Endothelial cell of umbilical vein (primary cell): Measurements from ENCODE around the gene HYOU1. TPM values are rescaled to one million over a fixed set of nuclear protein-coding genes. Genes with fewer than 3 reads are reported as not detected.

Source experiments
- BruUV-seq: library from RNA; stranded (reverse); fragments of 400-500 nt; replicated peaks from 2 replicates; lab custom pipeline; 2021; lab: Mats Ljungman, UMichigan
- CTCF ChIA-PET: fragments of 300-600, 350-600 bp; sonication (Branson Sonifier 250); formaldehyde crosslinking; loops from one replicate; lab custom pipeline; 2021; ENCODE audit warnings: antibody characterized with exemption, inconsistent platforms; lab: Charles Lee
- POLR2A ChIA-PET: fragments of 300-600, 350-600 bp; sonication (Branson Sonifier 250); formaldehyde crosslinking; loops from one replicate; lab custom pipeline; 2021; ENCODE audit warnings: antibody characterized with exemption, inconsistent platforms; lab: Charles Lee
- DNase-seq: peaks from one replicate; pipeline ENCODE4 v3.0.0-alpha.2; 2011; ENCODE audit warnings: low read depth, low spot score
- FAIRE-seq: peaks from 2 replicates; lab custom pipeline; 2011; peaks lifted over from hg19 to GRCh38; lab: Jason Lieb, UNC
- H2AFZ ChIP-seq: 2 replicates; pipeline ENCODE4 v1.6.0; 2012; ENCODE audit warnings: low read depth, low read length, control low read depth, inconsistent platforms
- H3K27ac ChIP-seq: 2 replicates; pipeline ENCODE4 v1.5.1; 2011; ENCODE audit warnings: low read depth, mild to moderate bottlenecking, control low read depth, low read length, moderate library complexity; ENCODE audit not compliant: insufficient read depth
- H3K27me3 ChIP-seq, 2 experiments: 2 replicates each; pipeline versions ENCODE4 v1.6.0 to v1.6.1; 2011; ENCODE audit warnings: low read length in 2 of 2, mixed read lengths in 1 of 2; ENCODE audit not compliant: control insufficient read depth in 2 of 2, insufficient read depth in 2 of 2
- H3K36me3 ChIP-seq, 2 experiments: 2 replicates in 1 of 2; 3 replicates in 1 of 2; pipeline ENCODE4 v1.5.1; 2011; ENCODE audit warnings: low read length in 2 of 2, mild to moderate bottlenecking in 1 of 2, moderate library complexity in 1 of 2; ENCODE audit not compliant: control insufficient read depth in 2 of 2, insufficient read depth in 2 of 2; ENCODE audit errors: extremely low read depth in 1 of 2
- H3K4me1 ChIP-seq: 3 replicates; pipeline ENCODE4 v1.5.1; 2011; ENCODE audit warnings: mild to moderate bottlenecking, low read length; ENCODE audit not compliant: control insufficient read depth, insufficient read depth; ENCODE audit errors: extremely low read depth
- H3K4me2 ChIP-seq: 2 replicates; pipeline ENCODE4 v1.6.1; 2011; ENCODE audit warnings: low read length, control low read depth, mixed read lengths; ENCODE audit not compliant: insufficient read depth
- H3K4me3 ChIP-seq, 3 experiments: fragments of 200-600 bp in 1 of 3; sonication (generic), shearing (Covaris generic) in 1 of 3; replicated peaks in 1 of 3; 2 replicates each; pipeline ENCODE4 v1.5.1; 2011 to 2016; ENCODE audit warnings: control low read depth in 3 of 3, low read length in 3 of 3, mild to moderate bottlenecking in 2 of 3, inconsistent platforms in 1 of 3, low read depth in 1 of 3, moderate library complexity in 1 of 3; ENCODE audit not compliant: insufficient read depth in 1 of 3
- H3K79me2 ChIP-seq: 2 replicates; pipeline ENCODE4 v1.6.0; 2012; ENCODE audit warnings: low read length, inconsistent platforms; ENCODE audit not compliant: control insufficient read depth, insufficient read depth
- H3K9ac ChIP-seq: replicated peaks from 2 replicates; pipeline ENCODE3; 2011; ENCODE audit warnings: low read length, control low read depth; ENCODE audit not compliant: insufficient read depth; ENCODE audit errors: extremely low read depth
- H3K9me1 ChIP-seq: replicated peaks from 3 replicates; pipeline ENCODE4 v1.6.0; 2011; ENCODE audit warnings: mild to moderate bottlenecking, low read length; ENCODE audit not compliant: control insufficient read depth, insufficient read depth; ENCODE audit errors: extremely low read depth
- H3K9me3 ChIP-seq: replicated peaks from 2 replicates; pipeline ENCODE4 v1.5.1; 2012; ENCODE audit warnings: low read length, inconsistent platforms; ENCODE audit not compliant: control insufficient read depth, insufficient read depth
- H4K20me1 ChIP-seq: replicated peaks from 2 replicates; pipeline ENCODE3; 2011; ENCODE audit warnings: mild to moderate bottlenecking, low read length; ENCODE audit not compliant: control insufficient read depth, insufficient read depth; ENCODE audit errors: extremely low read depth
- EZH2 ChIP-seq: IDR thresholded peaks from 2 replicates; pipeline ENCODE4 v1.6.1; 2012; ENCODE audit warnings: borderline replicate concordance, low read depth, mild to moderate bottlenecking, moderate library complexity, low read length, inconsistent platforms; ENCODE audit not compliant: severe bottlenecking
- FOS ChIP-seq: IDR thresholded peaks from 2 replicates; pipeline ENCODE4 v1.6.1; 2011; ENCODE audit warnings: mild to moderate bottlenecking, low read length, moderate library complexity, borderline replicate concordance; ENCODE audit not compliant: insufficient read depth
- GATA2 ChIP-seq: IDR thresholded peaks from 2 replicates; pipeline ENCODE4 v1.7.0; 2011; ENCODE audit warnings: low read depth, mild to moderate bottlenecking, moderate library complexity, mixed read lengths, low read length; ENCODE audit not compliant: insufficient read length, insufficient read depth
- JUN ChIP-seq: IDR thresholded peaks from 2 replicates; pipeline ENCODE4 v1.6.1; 2011; ENCODE audit warnings: borderline replicate concordance, low read depth; ENCODE audit not compliant: insufficient read length, insufficient read depth
- MYC ChIP-seq: IDR thresholded peaks from one replicate; pipeline ENCODE4 v1.6.1; 2011; ENCODE audit warnings: mild to moderate bottlenecking, low read depth, low read length
- POLR2A ChIP-seq: IDR thresholded peaks from 2 replicates; pipeline ENCODE4 v1.6.1; 2012; ENCODE audit warnings: low read depth, mild to moderate bottlenecking, control low read depth, low read length
- POLR2AphosphoS5 ChIP-seq: IDR thresholded peaks from 2 replicates; pipeline ENCODE4 v1.6.1; 2012; ENCODE audit warnings: low read depth, mild to moderate bottlenecking, control low read depth, low read length, moderate library complexity; ENCODE audit not compliant: insufficient read depth
- dilution Hi-C: fragments of 300-500 bp; cut with MboI; formaldehyde crosslinking; loops from one replicate; pipeline ENCODE4 v1.15.0; 2019; ENCODE audit warnings: low sequenced_read_pairs; ENCODE audit not compliant: extremely low pct_ligation_motif_present
- intact Hi-C: fragments of 100-400 bp; cut with micrococcal nuclease; formaldehyde crosslinking; loops from one replicate; pipeline ENCODE4 v1.10.0; 2022
- polyA plus RNA-seq, 4 experiments: library from polyadenylated mRNA; depleted of rRNA in 3 of 4; stranded (reverse) in 3 of 4; unstranded in 1 of 4; fragments of >200 nt; gene quantifications; 2 replicates each; pipeline versions ENCODE4 v1.2.1 to v1.2.3, GENCODE V29; 2011 to 2012; ENCODE audit warnings: missing spikeins in 1 of 4
- total RNA-seq: library from RNA; stranded (reverse); gene quantifications from 2 replicates; pipeline ENCODE4 v1.2.3, GENCODE V29; 2021
- TF ChIP-seq, protein P1 (sequence below): IDR thresholded peaks from 2 replicates; pipeline ENCODE4 v1.6.1; 2011; ENCODE audit not compliant: insufficient read depth, insufficient read length
- TF ChIP-seq, protein P2 (sequence below), 2 donors: IDR thresholded peaks; 1 replicate in 1 of 2; 2 replicates in 1 of 2; pipeline ENCODE4 v1.5.1; 2011; ENCODE audit warnings: low read length in 2 of 2, mild to moderate bottlenecking in 2 of 2, moderate library complexity in 2 of 2, control low read depth in 1 of 2, inconsistent platforms in 1 of 2, low read depth in 1 of 2; ENCODE audit not compliant: insufficient read depth in 1 of 2; ENCODE audit errors: extremely low read depth in 1 of 2

Gene HYOU1
- total and polyA plus RNA-seq, 2 donors (not counting 3 experiments of a cell fraction or from before 2014, with no cell fraction given): 302 to 318 TPM

DNA sequence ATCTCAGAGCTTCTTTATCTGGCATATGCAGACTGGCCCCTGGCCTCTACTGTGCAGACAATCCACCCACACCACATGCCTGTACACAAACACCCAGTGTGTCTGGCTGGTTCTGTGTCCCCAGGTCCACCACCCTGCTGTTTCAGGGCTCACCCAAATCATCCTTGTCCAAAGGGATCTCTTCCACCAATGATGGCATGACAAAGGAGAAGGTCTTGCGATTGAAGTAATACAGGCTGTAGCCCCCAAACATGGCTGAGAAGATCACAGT lies 28.0 kb downstream of the HYOU1 start:
- no peak for DNase-seq
- no peaks in the 10 kb centered on the region for H4K20me1 ChIP-seq
- no peaks in the 10 kb centered on the region for H3K79me2 ChIP-seq
- H2AFZ ChIP-seq: no peak overlapping the region
- BruUV-seq: no TSS peak
- dilution Hi-C loops (no loop called here), intact Hi-C loops (no loop called here)
- no peak for FAIRE-seq
- H3K9ac ChIP-seq: no peak overlapping the region
- H3K27me3 ChIP-seq: no peaks in the 10 kb centered on the region
- no peak overlapping the region for H3K4me2 ChIP-seq
- H3K27ac ChIP-seq: no peak overlapping the region
- no peaks in the 10 kb centered on the region for H3K9me3 ChIP-seq
- H3K4me3 ChIP-seq: no peak overlapping the region
- TF ChIP-seq EZH2 (no peak), GATA2 (no peak), MYC (no peak), JUN (no peak), FOS (no peak), POLR2AphosphoS5 (no peak), POLR2A (no peak)
- TF ChIP-seq, protein P1, sequence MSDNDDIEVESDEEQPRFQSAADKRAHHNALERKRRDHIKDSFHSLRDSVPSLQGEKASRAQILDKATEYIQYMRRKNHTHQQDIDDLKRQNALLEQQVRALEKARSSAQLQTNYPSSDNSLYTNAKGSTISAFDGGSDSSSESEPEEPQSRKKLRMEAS: no peak
- TF ChIP-seq, protein P2, sequence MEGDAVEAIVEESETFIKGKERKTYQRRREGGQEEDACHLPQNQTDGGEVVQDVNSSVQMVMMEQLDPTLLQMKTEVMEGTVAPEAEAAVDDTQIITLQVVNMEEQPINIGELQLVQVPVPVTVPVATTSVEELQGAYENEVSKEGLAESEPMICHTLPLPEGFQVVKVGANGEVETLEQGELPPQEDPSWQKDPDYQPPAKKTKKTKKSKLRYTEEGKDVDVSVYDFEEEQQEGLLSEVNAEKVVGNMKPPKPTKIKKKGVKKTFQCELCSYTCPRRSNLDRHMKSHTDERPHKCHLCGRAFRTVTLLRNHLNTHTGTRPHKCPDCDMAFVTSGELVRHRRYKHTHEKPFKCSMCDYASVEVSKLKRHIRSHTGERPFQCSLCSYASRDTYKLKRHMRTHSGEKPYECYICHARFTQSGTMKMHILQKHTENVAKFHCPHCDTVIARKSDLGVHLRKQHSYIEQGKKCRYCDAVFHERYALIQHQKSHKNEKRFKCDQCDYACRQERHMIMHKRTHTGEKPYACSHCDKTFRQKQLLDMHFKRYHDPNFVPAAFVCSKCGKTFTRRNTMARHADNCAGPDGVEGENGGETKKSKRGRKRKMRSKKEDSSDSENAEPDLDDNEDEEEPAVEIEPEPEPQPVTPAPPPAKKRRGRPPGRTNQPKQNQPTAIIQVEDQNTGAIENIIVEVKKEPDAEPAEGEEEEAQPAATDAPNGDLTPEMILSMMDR (IDR thresholded peaks at IDR 0.05; ENCODE audit: extremely low read depth in 1 of 2, insufficient read depth in 1 of 2, low read depth in 1 of 2, low read length in 2 of 2): no peak
- CTCF ChIA-PET: no interaction called here
- no peaks in the 10 kb centered on the region for H3K9me1 ChIP-seq
- H3K4me1 ChIP-seq: peaks cover 12% of the 10 kb centered on the region
- peaks cover 0 to 10% of the 10 kb centered on the region in 2 experiments for H3K36me3 ChIP-seq
- POLR2A ChIA-PET: no interaction called here
